Right lobe of liver (tissue), 6 donors: Measurements from ENCODE around the gene KRTAP5-1. TPM values are rescaled to one million over a fixed set of nuclear protein-coding genes. Genes with fewer than 3 reads are reported as not detected.

Experiments
- ATAC-seq, 4 donors: fragments of 200-7000 bp; cut with Tn5 transposase; one replicate each; pipeline ENCODE4 v1.9.1; 2020; ENCODE audit warnings: mild to moderate bottlenecking in 4 of 4, moderate library complexity in 4 of 4
- DNase-seq, 3 donors: peaks; one replicate each; pipeline ENCODE4 v3.0.0-alpha.2; 2020
- H3K27ac ChIP-seq, 3 donors: fragments of 200-600 bp; one replicate each; pipeline ENCODE4 v1.8.0; 2022
- H3K27me3 ChIP-seq, 2 donors: fragments of 200-600 bp; one replicate each; pipeline ENCODE4 v1.8.0; 2022
- H3K36me3 ChIP-seq, 4 donors: fragments of 200-600 bp; sonication (generic) in 1 of 4; one replicate each; pipeline versions ENCODE4 v1.5.1 to v1.8.0; 2017 to 2022; ENCODE audit warnings: control low read depth in 1 of 4
- H3K4me1 ChIP-seq, 4 donors: fragments of 200-600 bp; sonication (generic) in 1 of 4; one replicate each; pipeline versions ENCODE4 v1.5.1 to v1.8.0; 2017 to 2022; ENCODE audit warnings: control low read depth in 1 of 4
- H3K4me3 ChIP-seq, 3 donors: fragments of 200-600 bp; one replicate each; pipeline ENCODE4 v1.8.0; 2022
- H3K9me3 ChIP-seq, 4 donors: fragments of 200-600 bp; sonication (generic) in 1 of 4; one replicate each; pipeline versions ENCODE4 v1.5.1 to v1.8.0; 2017 to 2022; ENCODE audit warnings: control low read depth in 1 of 4
- CTCF ChIP-seq, 4 donors: fragments of 200-600 bp in 3 of 4; fragments of 450-650 bp in 1 of 4; IDR thresholded peaks; one replicate each; pipeline versions ENCODE4 v1.5.1 to v1.8.0; 2016 to 2022; ENCODE audit warnings: antibody characterized with exemption in 4 of 4, mild to moderate bottlenecking in 2 of 4
- POLR2A ChIP-seq: fragments of 450-650 bp; IDR thresholded peaks from one replicate; pipeline ENCODE4 v1.6.1; 2017; ENCODE audit warnings: antibody characterized with exemption, mild to moderate bottlenecking
- WGBS: methylation state at CpG from one replicate; pipeline ENCODE4 v1.1.6; 2018; ENCODE audit warnings: low coverage, low lambda C conversion rate; ENCODE audit not compliant: insufficient coverage; ENCODE audit errors: missing lambda C conversion rate; 5-methylcytosine and 5-hydroxymethylcytosine counted together
- intact Hi-C, 2 donors: fragments of 100-400 bp; cut with DNase I; formaldehyde crosslinking; loops; one replicate each; pipeline versions ENCODE4 v1.11.2 to v1.14.1; 2022
- total RNA-seq, 6 experiments: library from RNA; depleted of rRNA in 2 of 6; stranded (reverse); fragments of >200 nt in 2 of 6; fragmentation: NEBNext Ultra II Directional in 3 of 6; extraction: Animal tissue kit (Norgen Biotek cat#: 25700) in 3 of 6; gene quantifications; one replicate each; pipeline versions ENCODE4 v1.1.0 to v1.2.4, GENCODE V29; 2016 to 2023
- donor health status: DM: no; HTN: yes; CAD: no.
- donor health status: DM: no; HTN: no; CAD: no.
- donor health status: DM: no; HTN: no; CAD: no.
- donor health status: DM: no; HTN: yes; CAD: no.
- donor health status: DM: no; HTN: yes; CAD: no.

The KRTAP5-1 gene
- total RNA-seq, 6 experiments from 2014 or later: not detected

DNA sequence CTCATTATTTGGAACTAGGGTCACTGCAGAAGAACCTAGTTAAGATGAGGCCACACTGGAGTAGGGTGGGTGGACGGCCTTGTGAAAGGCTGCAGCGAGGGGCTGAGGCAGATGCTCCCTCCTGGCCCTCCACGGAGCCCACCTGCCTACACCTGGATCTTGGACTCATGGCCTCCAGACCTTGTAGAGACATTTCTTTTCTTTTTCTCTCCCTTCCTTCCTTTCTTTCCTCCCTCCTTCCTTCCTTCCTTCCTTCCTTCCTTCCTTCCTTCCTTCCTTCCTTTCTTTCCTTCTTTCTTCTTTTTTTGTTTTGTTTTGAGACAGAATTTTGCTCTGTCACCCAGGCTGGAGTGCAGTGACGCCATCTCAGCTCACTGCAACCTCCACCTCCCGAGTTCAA is 39.7 kb downstream of the KRTAP5-1 start:
- no peak for ATAC-seq
- no peaks in the 10 kb centered on the region for H3K9me3 ChIP-seq
- WGBS: 62% methylated on average over 3 of the region's 5 CpGs

DNA sequence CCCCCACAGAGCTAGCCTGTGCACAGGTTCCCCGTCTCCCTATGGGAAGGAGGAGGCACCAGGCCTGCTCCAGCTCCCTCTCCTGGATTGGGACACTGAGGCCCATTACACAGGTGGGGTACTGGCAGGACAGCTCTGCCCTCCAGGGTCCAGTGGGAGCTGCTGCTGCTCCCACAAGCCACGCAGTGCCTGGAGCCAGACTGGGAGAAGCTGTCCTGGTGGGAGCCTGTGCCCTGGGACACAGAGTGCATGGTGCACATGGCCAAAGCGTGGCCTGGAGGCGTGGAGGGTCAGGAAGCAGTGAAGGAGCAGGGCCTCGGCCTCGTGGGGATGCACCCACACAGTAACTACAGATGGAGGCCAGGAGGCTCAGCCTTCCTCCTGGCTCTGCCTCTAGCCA is 40.5 kb downstream of the KRTAP5-1 start:
- Histone ChIP-seq H3K9me3 (no peaks in the 10 kb centered on the region), H3K27ac (no peak overlapping the region), H3K4me1 (peaks cover 0 to 23% (median 0%) of the 10 kb centered on the region in 4 donors), H3K27me3 (peaks cover 0 to 5% of the 10 kb centered on the region in 2 donors), H3K4me3 (no peak overlapping the region), H3K36me3 (no peaks in the 10 kb centered on the region)
- peak in 1 of 3 donors; percentile 14 for DNase-seq
- TF ChIP-seq CTCF (IDR thresholded peaks at IDR 0.05) (no peak), POLR2A (no peak)
- ATAC-seq: no peak
- intact Hi-C loops: loop anchor here in 1 of 2 donors (10.0 kb wide), 1 partner anchor 90 kb away; no protein-coding TSS in a partner anchor
- WGBS: no CpG with 5 or more reads among the region's 6 CpGs

More for the DNA sequence above, 39.7 kb downstream of the KRTAP5-1 start:
- Histone ChIP-seq H3K27me3 (peaks cover 0 to 5% of the 10 kb centered on the region in 2 donors), H3K4me1 (peaks cover 0 to 23% (median 0%) of the 10 kb centered on the region in 4 donors), H3K4me3 (no peak overlapping the region), H3K36me3 (no peaks in the 10 kb centered on the region), H3K27ac (no peak overlapping the region)
- intact Hi-C loops: loop anchor here in 1 of 2 donors (10.0 kb wide), 1 partner anchor 89 kb away; no protein-coding TSS in a partner anchor
- DNase-seq: no peak
- no peak for TF ChIP-seq CTCF (IDR thresholded peaks at IDR 0.05)
- no peak for TF ChIP-seq POLR2A

- ATAC-seq: peak; percentile 49 to 78 (median 74)
- TF ChIP-seq CTCF (IDR thresholded peaks at IDR 0.05) (no peak), POLR2A (no peak)
- intact Hi-C loops: loop anchor here in 1 of 2 donors (10.0 kb wide), 1 partner anchor 91 kb away; no protein-coding TSS in a partner anchor
- H3K4me1 ChIP-seq: peaks cover 0 to 23% (median 0%) of the 10 kb centered on the region in 4 donors
- peaks cover 0 to 5% of the 10 kb centered on the region in 2 donors for H3K27me3 ChIP-seq
- peak; percentile 69 to 85 (median 81) for DNase-seq
- no peak overlapping the region for H3K4me3 ChIP-seq
- no peaks in the 10 kb centered on the region for H3K36me3 ChIP-seq
- no CpG with 5 or more reads among the region's 13 CpGs for WGBS
- H3K9me3 ChIP-seq: no peaks in the 10 kb centered on the region
- no peak overlapping the region for H3K27ac ChIP-seq
Measured at GRCh38 chr11:1543606-1544263, 41.3 kb downstream of the KRTAP5-1 start.

GRCh38 chr11:1542267-1542666 is 42.8 kb downstream of the KRTAP5-1 start:
- Histone ChIP-seq H3K9me3 (no peaks in the 10 kb centered on the region), H3K4me3 (no peak overlapping the region), H3K27me3 (peaks cover 0 to 5% of the 10 kb centered on the region in 2 donors), H3K36me3 (no peaks in the 10 kb centered on the region), H3K27ac (no peak overlapping the region), H3K4me1 (peaks cover 0 to 14% (median 0%) of the 10 kb centered on the region in 4 donors)
- intact Hi-C loops: loop anchor here in 1 of 2 donors (10.0 kb wide), 1 partner anchor 93 kb away; no protein-coding TSS in a partner anchor
- ATAC-seq: no peak
- no peak for DNase-seq
- no peak for TF ChIP-seq POLR2A
- no peak for TF ChIP-seq CTCF (IDR thresholded peaks at IDR 0.05)
- WGBS: 0% methylated on average over 1 of the region's 10 CpGs
